ENCODE data around the gene ENPP3.

ENPP3 gene

DNA sequence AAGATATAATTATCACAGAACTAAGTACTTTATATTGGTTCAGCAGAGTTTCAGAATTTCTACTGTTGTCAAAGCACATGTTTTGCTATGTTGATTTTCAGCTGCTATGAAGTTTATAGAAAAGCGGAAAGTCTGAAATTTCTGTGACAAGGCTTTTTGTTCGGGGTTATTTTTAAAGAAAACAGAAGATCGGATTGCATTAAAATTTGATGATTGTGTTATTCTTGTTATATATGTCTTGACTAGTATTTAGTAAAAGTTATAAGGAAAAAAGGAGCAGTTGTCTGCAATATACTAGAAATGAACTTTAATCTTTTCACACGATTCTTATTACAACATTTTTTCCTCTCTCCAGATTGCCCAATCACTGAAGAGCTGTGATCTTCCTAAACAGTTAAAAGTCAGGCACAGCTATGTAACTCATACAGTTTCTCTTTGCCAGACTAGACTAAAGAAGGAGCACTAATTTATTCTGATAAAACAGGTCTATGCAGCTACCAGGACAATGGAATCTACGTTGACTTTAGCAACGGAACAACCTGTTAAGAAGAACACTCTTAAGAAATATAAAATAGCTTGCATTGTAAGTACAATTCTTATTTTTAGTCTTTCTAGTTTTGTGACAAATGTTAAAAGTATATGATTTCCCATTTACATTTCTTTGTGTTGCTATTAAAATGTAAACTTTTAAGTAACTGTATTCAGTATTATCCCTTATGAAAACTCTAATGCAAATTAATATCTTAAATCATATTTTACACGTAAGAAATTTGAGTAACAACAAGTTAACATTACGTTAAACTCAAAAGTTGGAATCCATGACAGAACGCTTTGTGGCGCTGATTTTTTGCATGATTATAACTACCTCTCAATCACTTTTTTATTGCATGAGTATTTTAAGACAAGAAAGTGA lies at the start of gene ENPP3:
Gene ENPP3, plus strand, starts transcription at position 423 of the 913 bp plus-strand sequence. Its CDS starts 83 bp downstream, at position 506.
- Histone ChIP-seq H3K4me1 (ENCODE audit: insufficient read depth, low read length) (no peaks in the 10 kb centered on the region), H3K27me3 (ENCODE audit: insufficient read depth, low read length) (no peaks in the 10 kb centered on the region), H3K9me3 (ENCODE audit: low read length) (no peaks in the 10 kb centered on the region), H3K36me3 (ENCODE audit: insufficient read depth, low read length) (no peaks in the 10 kb centered on the region), H3K4me3 (ENCODE audit: low read length) (no peak within 1 kb of the TSS), H2AFZ (ENCODE audit: low read depth, low read length) (no peak within 1 kb of the TSS)

DNA sequence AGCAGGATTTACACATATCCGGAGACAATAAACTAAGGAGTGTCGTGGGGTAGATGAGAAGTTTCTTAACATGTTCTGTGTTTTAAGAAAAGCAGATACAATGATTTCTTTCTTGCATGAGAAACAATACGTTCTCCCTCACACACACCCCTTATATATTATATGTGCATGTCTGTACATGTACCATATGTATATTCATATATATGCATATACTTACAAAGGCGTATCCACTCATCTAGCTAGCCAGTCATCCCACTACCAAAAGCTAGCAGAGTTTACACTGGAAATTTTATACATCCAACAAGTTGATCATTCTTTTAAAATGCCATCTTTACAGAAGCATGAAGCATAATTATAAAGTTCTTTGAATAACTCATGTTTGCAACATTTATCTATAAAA lies 49.2 kb upstream of the ENPP3 start:
- Histone ChIP-seq H2AFZ (ENCODE audit: low read depth, low read length) (no peak overlapping the region), H3K36me3 (ENCODE audit: insufficient read depth, low read length) (peaks cover 81% of the 10 kb centered on the region), H3K4me3 (ENCODE audit: low read length) (no peak overlapping the region), H3K4me1 (ENCODE audit: insufficient read depth, low read length) (no peaks in the 10 kb centered on the region), H3K9me3 (ENCODE audit: low read length) (no peaks in the 10 kb centered on the region), H3K27me3 (ENCODE audit: insufficient read depth, low read length) (no peaks in the 10 kb centered on the region)

DNA sequence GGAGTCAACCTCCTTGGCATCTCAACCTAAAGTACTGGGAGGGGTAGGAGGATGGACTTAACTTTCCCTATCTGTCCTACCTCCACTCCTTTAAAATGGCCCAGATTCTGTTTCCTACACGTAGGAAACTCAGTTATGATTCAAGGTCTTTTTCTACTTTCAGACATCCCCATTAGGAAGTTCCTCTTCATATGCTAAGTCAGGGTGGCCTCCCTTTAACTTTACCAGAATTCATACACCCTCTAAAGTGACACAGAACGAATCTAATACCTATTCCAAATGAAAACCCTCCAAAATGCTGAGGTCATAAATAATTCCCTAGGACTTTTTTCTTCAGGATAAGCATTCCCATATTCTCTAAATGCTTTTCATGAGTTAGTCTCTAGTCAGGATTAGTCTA lies 48.5 kb upstream of the ENPP3 start:
- H3K36me3 ChIP-seq (ENCODE audit: insufficient read depth, low read length) = peaks cover 81% of the 10 kb centered on the region
- no peaks in the 10 kb centered on the region for H3K27me3 ChIP-seq (ENCODE audit: insufficient read depth, low read length)
- no peaks in the 10 kb centered on the region for H3K4me1 ChIP-seq (ENCODE audit: insufficient read depth, low read length)
- no peak overlapping the region for H3K4me3 ChIP-seq (ENCODE audit: low read length)
- H2AFZ ChIP-seq (ENCODE audit: low read depth, low read length) = no peak overlapping the region
- H3K9me3 ChIP-seq (ENCODE audit: low read length) = no peaks in the 10 kb centered on the region

DNA sequence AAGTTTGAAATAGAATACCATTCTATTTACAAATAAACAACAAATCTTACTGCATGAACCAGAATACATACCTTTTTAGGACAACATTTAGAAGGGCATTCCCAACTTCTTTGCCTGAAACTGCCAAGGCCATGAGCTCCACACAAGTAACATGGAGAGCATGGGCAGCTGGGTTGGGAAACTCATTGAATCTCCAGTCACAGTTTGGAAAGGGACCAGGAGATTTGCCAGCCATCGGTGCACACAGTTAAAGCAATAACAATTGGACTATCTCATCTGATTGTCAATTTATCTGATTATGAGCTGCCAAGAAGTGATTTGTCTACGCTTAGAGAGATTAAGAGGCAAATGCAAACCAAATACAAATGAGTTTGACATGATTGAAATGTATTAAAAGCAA lies 44.2 kb upstream of the ENPP3 start:
- H3K9me3 ChIP-seq (ENCODE audit: low read length) = no peaks in the 10 kb centered on the region
- no peaks in the 10 kb centered on the region for H3K27me3 ChIP-seq (ENCODE audit: insufficient read depth, low read length)
- H2AFZ ChIP-seq (ENCODE audit: low read depth, low read length) = no peak overlapping the region
- peaks cover 12% of the 10 kb centered on the region for H3K4me1 ChIP-seq (ENCODE audit: insufficient read depth, low read length)
- H3K4me3 ChIP-seq (ENCODE audit: low read length) = no peak overlapping the region
- H3K36me3 ChIP-seq (ENCODE audit: insufficient read depth, low read length) = peaks cover 85% of the 10 kb centered on the region

DNA sequence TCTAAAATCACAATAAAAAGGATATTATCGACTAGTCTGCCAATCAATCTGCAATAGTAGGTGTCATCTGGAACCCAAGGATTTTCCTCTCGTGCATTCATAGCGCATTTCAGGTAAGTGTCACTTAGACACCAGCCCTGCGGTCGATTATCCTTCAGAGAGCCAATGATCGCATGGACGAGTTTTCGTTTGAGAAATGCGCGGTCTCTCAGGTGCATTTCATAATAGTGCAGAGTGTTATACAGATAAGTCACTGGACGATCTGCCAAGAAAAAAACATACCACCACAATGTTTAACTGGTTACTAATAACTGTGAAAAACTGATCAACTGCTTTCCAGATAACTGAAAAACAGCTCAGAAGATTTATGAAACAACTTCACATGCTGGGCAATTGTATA lies 43.0 kb upstream of the ENPP3 start:
- Histone ChIP-seq H2AFZ (ENCODE audit: low read depth, low read length) (no peak overlapping the region), H3K4me1 (ENCODE audit: insufficient read depth, low read length) (peaks cover 12% of the 10 kb centered on the region), H3K36me3 (ENCODE audit: insufficient read depth, low read length) (peaks cover 85% of the 10 kb centered on the region), H3K9me3 (ENCODE audit: low read length) (no peaks in the 10 kb centered on the region), H3K4me3 (ENCODE audit: low read length) (no peak overlapping the region), H3K27me3 (ENCODE audit: insufficient read depth, low read length) (no peaks in the 10 kb centered on the region)

DNA sequence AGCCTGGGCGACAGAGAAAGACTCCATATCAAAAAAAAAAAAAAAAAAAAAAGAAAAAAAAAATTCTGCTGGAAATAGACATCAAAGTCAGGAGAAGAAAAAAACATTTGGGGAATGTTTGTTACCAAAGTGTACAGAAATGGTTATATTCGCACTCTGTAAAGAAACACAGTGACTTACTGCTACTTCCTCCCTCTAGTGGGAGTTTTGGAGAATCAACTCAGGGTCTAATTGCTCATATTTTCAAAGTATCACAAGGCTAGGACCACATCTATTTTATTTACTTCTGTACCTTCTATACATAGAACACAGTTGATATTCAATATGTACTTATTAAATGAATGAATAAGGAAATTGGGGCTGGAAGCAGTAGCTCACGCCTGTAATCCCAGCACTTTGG lies 39.7 kb upstream of the ENPP3 start:
- no peaks in the 10 kb centered on the region for H3K27me3 ChIP-seq (ENCODE audit: insufficient read depth, low read length)
- H3K4me1 ChIP-seq (ENCODE audit: insufficient read depth, low read length) = peaks cover 12% of the 10 kb centered on the region
- H2AFZ ChIP-seq (ENCODE audit: low read depth, low read length) = no peak overlapping the region
- peaks cover 86% of the 10 kb centered on the region for H3K36me3 ChIP-seq (ENCODE audit: insufficient read depth, low read length)
- no peak overlapping the region for H3K4me3 ChIP-seq (ENCODE audit: low read length)
- no peaks in the 10 kb centered on the region for H3K9me3 ChIP-seq (ENCODE audit: low read length)

DNA sequence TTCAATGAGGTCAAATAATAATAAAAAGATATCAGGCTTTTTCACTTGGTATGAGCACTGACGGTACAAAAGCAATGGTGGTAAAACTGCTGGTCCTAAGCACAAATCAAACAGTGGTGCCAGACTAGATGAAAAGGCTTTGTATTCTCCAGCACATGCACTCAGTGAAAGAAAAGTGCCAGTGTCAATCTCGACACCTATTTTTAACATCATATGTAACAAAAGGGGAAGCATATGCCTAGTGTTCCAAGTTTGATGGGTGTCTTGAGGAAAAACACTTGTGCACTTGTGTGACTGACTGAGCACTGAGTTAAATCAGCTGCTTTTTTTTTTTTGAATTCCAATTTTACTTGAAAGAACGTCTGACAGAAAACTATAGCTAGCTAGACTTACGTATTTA lies 36.4 kb upstream of the ENPP3 start:
- Histone ChIP-seq H2AFZ (ENCODE audit: low read depth, low read length) (no peak overlapping the region), H3K9me3 (ENCODE audit: low read length) (no peaks in the 10 kb centered on the region), H3K4me3 (ENCODE audit: low read length) (no peak overlapping the region), H3K27me3 (ENCODE audit: insufficient read depth, low read length) (no peaks in the 10 kb centered on the region), H3K4me1 (ENCODE audit: insufficient read depth, low read length) (no peaks in the 10 kb centered on the region), H3K36me3 (ENCODE audit: insufficient read depth, low read length) (peaks cover 83% of the 10 kb centered on the region)

DNA sequence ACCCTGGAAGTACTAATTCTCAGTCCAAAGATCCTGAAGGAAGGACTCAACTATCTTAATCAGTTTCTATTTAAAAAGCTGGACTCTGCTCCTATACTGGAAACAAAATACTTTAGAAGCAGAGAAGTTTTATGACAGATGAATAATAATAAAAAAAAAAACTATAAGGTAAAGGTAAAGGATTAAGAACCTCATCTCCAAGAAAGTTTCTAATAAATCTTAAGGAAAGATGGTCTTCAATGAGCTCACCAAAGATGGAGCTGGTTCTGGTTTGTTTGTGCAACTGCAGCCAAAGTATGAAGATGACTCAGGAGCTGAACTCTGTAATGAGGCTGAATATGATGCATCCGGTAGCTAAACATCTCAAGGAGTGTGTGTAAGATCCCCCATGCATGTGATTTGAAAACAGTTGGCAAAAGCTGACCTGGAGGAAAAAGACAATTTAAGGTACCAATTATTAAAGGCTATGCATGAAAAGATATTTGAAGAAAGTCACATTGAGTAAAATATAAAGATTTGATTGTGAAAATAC lies 34.3 kb upstream of the ENPP3 start:
- H2AFZ ChIP-seq (ENCODE audit: low read depth, low read length) = no peak overlapping the region
- H3K4me3 ChIP-seq (ENCODE audit: low read length) = no peak overlapping the region
- H3K27me3 ChIP-seq (ENCODE audit: insufficient read depth, low read length) = no peaks in the 10 kb centered on the region
- no peaks in the 10 kb centered on the region for H3K9me3 ChIP-seq (ENCODE audit: low read length)
- H3K36me3 ChIP-seq (ENCODE audit: insufficient read depth, low read length) = peaks cover 85% of the 10 kb centered on the region
- H3K4me1 ChIP-seq (ENCODE audit: insufficient read depth, low read length) = no peaks in the 10 kb centered on the region

DNA sequence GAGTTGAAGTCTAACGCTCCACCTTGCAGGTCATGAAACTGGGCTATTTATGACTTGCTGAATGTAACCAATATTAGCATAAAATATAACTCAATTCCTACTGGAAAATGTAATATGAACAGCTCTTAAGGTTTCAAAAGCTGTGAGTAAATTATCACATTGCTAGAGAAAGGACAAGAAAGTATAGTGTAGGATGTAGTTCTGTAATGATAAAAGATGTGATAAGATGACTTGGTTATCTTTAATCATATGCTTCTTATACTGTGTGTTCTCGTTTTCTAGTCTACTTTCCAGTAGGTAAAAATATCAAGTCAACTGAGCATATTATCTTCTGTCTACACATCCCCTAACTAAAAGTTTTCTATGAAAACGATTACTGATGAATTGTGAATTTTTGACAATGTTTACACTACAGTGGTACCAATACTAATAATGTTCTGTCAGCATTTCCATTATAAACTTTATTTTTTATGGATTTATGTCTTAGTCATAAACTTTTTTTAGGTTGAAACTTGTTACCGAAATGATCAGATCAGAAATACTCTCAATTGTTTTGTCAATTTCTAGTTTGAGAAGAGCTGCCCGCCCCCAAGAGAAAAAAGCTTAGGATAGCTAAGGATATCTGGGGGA lies 23.7 kb upstream of the ENPP3 start:
- Histone ChIP-seq H3K9me3 (ENCODE audit: low read length) (no peaks in the 10 kb centered on the region), H2AFZ (ENCODE audit: low read depth, low read length) (no peak overlapping the region), H3K36me3 (ENCODE audit: insufficient read depth, low read length) (peaks cover 77% of the 10 kb centered on the region)

DNA sequence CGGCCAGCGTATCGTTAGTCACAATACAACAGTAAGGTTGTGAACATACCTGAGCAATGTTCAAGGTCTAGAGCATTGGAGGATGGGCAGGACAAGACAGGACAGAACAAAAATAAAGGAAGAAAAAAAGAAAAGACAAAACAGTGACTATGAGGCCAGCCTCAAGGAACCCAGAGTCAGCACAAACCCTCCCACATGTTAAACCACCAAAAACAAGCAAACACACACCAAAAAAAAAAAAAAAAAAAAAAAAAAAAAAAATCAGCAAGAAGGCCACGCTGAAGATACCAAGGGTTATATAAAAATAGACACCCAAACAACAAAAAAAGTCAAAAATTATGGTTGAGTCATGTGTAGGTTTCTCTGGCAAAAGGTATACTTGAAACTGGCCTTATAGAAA lies 21.8 kb upstream of the ENPP3 start:
- peaks cover 76% of the 10 kb centered on the region for H3K36me3 ChIP-seq (ENCODE audit: insufficient read depth, low read length)
- H3K4me3 ChIP-seq (ENCODE audit: low read length) = no peak overlapping the region
- H3K9me3 ChIP-seq (ENCODE audit: low read length) = no peaks in the 10 kb centered on the region
- H3K4me1 ChIP-seq (ENCODE audit: insufficient read depth, low read length) = no peaks in the 10 kb centered on the region
- H3K27me3 ChIP-seq (ENCODE audit: insufficient read depth, low read length) = no peaks in the 10 kb centered on the region
- H2AFZ ChIP-seq (ENCODE audit: low read depth, low read length) = no peak overlapping the region

More for the DNA sequence above, 23.7 kb upstream of the ENPP3 start:
- Histone ChIP-seq H3K27me3 (ENCODE audit: insufficient read depth, low read length) (no peaks in the 10 kb centered on the region), H3K4me3 (ENCODE audit: low read length) (no peak overlapping the region), H3K4me1 (ENCODE audit: insufficient read depth, low read length) (no peaks in the 10 kb centered on the region)

DNA sequence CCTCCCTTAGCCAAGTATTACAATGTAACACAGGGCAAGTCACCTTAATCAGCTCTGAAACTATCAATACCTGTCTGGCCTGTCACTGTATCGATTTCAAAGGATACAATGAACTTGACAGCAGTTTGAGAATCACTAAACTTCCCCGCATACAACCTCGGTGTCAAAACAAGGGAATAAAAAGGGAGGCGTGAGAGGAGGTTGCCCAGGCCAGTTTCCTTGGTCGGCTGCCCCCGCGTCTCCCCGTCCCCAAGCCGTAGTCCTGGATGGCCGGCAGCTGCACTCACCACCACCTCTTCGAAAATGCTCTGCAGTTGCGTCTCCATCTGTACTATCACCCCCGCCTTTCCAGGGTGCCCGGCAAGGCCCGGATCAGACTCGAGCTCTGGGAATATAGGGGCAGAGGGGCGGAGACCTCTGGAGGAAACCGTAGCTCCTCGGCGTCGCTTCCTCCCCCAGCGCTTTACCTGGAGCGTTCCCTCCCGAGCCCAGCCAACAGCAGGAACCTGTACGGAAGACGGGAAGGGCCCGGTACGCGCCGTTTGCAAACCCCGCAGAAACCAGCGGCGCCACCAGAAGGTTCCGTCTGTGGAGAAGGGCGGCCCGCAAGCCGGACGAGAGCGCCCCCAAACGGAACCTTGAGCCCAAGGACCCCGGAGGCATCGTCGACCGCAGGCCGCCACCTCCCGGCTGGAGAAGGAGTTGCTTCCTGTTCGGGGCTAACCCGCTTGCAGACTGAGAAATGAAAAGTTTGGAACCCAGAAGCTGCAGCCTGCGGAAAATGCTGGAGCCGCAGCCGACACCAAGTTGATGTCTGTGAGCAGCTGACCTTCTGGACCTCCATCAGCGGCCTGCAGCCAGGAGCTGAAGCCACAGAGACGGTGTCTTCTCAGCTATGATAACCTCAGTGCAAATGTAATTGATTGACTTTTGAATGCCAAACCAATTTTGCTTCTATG lies 9.1 kb upstream of the ENPP3 start, which contains the start of gene MED23:
Gene MED23, minus strand, starts transcription at position 519 of the 959 bp plus-strand sequence. Its CDS starts 193 bp downstream, at position 326.
- Histone ChIP-seq H3K36me3 (ENCODE audit: insufficient read depth, low read length) (peaks cover 29% of the 10 kb centered on the region), H3K27me3 (ENCODE audit: insufficient read depth, low read length) (no peaks in the 10 kb centered on the region), H3K4me1 (ENCODE audit: insufficient read depth, low read length) (peaks cover 25% of the 10 kb centered on the region)

DNA sequence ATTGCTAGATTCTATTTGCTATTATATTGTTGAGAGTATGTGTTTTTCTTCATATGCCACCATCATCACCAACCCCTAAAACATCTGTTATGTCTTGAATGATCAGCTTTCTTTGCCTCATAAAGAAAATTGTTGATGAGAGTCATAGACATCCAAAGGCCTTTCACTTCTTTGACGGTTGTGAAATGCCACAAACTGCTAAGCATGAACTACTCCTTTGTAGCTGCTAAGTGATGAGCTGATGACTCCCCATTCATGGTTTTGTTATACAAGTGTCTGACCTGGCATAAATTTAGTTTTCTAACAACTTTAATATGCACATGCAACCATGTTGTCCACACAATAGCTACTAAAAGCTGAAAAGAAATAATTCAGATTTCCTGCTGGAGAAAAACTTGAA lies 8.4 kb upstream of the ENPP3 start:
- H3K4me3 ChIP-seq (ENCODE audit: low read length) = peak overlapping the region; percentile 61
- H3K9me3 ChIP-seq (ENCODE audit: low read length) = no peaks in the 10 kb centered on the region
- peaks cover 23% of the 10 kb centered on the region for H3K36me3 ChIP-seq (ENCODE audit: insufficient read depth, low read length)
- H3K4me1 ChIP-seq (ENCODE audit: insufficient read depth, low read length) = peaks cover 25% of the 10 kb centered on the region
- no peaks in the 10 kb centered on the region for H3K27me3 ChIP-seq (ENCODE audit: insufficient read depth, low read length)
- H2AFZ ChIP-seq (ENCODE audit: low read depth, low read length) = peak overlapping the region; percentile 66

More for the DNA sequence above, 9.1 kb upstream of the ENPP3 start, which contains the start of gene MED23:
- Histone ChIP-seq H3K9me3 (ENCODE audit: low read length) (no peaks in the 10 kb centered on the region), H3K4me3 (ENCODE audit: low read length) (peak within 1 kb of the TSS; percentile 61), H2AFZ (ENCODE audit: low read depth, low read length) (peak within 1 kb of the TSS; percentile 66)

Measured in neuron (in vitro differentiated cells).